ENCODE data around the gene EID2.

EID2 gene

DNA sequence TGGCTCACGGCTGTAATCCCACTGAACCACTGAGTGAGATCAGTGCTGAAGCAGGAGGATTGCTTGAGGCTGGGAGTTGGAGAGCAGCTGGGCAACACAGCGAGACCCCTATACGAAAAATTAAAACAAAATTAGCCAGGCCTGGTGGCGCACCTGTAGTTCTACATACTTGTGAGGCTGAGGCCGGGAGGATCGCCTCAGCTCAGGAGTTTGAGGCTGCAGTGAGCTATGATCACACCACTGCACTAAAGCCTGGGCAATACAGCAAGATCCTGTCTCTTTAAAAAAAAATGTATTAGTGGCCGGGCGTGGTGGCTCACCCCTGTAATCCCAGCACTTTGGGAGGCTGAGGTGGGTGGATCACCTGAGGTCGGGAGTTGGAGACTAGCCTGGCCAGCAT lies 31.3 kb downstream of the EID2 start:
- TF ChIP-seq, protein P1, sequence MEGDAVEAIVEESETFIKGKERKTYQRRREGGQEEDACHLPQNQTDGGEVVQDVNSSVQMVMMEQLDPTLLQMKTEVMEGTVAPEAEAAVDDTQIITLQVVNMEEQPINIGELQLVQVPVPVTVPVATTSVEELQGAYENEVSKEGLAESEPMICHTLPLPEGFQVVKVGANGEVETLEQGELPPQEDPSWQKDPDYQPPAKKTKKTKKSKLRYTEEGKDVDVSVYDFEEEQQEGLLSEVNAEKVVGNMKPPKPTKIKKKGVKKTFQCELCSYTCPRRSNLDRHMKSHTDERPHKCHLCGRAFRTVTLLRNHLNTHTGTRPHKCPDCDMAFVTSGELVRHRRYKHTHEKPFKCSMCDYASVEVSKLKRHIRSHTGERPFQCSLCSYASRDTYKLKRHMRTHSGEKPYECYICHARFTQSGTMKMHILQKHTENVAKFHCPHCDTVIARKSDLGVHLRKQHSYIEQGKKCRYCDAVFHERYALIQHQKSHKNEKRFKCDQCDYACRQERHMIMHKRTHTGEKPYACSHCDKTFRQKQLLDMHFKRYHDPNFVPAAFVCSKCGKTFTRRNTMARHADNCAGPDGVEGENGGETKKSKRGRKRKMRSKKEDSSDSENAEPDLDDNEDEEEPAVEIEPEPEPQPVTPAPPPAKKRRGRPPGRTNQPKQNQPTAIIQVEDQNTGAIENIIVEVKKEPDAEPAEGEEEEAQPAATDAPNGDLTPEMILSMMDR (IDR thresholded peaks at IDR 0.05; ENCODE audit: borderline replicate concordance, control extremely low read depth, extremely low read depth, insufficient read depth, missing control alignments): no peak
- DNase-seq (ENCODE audit: low spot score): no peak
- in situ Hi-C loops (cut with MboI; ENCODE audit: low sequenced_read_pairs, unreplicated experiment): no loop called here

DNA sequence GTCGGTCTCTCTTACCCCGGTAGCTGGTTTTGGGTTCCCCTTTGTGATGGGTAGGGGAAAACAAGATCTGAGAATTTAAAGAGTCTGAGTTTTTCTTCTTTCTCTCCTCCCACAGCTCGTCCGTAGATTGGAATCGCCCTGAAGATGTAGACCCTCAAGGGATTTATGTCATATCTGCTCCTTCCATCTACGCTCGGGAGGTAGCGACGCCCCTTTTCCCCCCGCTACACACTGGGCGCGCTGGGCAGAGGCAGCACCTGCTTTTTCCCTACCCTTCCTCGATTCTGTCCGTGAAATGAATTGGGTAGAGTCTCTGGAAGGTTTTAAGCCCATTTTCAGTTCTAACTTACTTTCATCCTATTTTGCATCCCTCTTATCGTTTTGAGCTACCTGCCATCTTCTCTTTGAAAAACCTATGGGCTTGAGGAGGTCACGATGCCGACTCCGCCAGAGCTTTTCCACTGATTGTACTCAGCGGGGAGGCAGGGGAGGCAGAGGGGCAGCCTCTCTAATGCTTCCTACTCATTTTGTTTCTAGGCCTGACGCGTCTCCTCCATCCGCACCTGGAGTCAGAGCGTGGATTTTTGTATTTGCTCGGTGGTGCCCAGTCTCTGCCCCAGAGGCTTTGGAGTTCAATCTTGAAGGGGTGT lies 32.1 kb downstream of the EID2 start:
- TF ChIP-seq, protein P1 (IDR thresholded peaks at IDR 0.05; ENCODE audit: borderline replicate concordance, control extremely low read depth, extremely low read depth, insufficient read depth, missing control alignments): no peak
- DNase-seq (ENCODE audit: low spot score): no peak
- in situ Hi-C loops (cut with MboI; ENCODE audit: low sequenced_read_pairs, unreplicated experiment): no loop called here

DNA sequence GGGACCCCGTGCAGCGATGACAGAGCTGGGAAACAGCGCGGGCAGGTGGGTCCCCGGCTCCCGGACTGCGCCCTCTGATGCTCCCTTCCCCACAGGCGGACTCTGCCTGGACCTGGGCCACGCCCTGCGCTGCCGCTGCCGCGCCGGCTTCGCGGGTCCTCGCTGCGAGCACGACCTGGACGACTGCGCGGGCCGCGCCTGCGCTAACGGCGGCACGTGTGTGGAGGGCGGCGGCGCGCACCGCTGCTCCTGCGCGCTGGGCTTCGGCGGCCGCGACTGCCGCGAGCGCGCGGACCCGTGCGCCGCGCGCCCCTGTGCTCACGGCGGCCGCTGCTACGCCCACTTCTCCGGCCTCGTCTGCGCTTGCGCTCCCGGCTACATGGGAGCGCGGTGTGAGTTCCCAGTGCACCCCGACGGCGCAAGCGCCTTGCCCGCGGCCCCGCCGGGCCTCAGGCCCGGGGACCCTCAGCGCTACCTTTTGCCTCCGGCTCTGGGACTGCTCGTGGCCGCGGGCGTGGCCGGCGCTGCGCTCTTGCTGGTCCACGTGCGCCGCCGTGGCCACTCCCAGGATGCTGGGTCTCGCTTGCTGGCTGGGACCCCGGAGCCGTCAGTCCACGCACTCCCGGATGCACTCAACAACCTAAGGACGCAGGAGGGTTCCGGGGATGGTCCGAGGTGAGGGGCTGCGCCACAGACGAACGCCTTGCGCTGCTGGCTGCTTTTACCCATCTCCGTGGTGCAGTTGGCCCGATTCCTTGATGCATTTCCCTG lies 32.8 kb downstream of the EID2 start:
- in situ Hi-C loops (cut with MboI; ENCODE audit: low sequenced_read_pairs, unreplicated experiment): no loop called here
- TF ChIP-seq, protein P1 (IDR thresholded peaks at IDR 0.05; ENCODE audit: borderline replicate concordance, control extremely low read depth, extremely low read depth, insufficient read depth, missing control alignments): no peak
- peak; percentile 92 for DNase-seq (ENCODE audit: low spot score)

DNA sequence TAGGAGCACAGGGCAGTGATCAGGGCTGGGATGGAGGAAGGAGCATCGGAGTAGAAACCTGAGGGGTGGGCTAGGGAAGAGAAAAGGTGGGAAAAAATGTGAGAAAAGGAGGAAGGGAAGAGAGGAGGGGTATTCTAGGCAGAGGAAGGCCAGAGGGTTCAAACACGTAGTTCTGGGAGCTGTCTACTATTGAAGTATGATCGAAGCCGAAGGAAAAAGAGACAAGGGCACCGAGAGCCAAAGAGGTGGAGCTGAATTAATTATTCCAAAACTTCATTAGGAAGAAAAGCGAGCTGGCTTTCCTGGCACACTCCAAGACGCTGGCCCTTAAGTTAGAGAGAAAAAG lies 33.4 kb downstream of the EID2 start:
- in situ Hi-C loops (cut with MboI; ENCODE audit: low sequenced_read_pairs, unreplicated experiment): no loop called here
- TF ChIP-seq, protein P1 (IDR thresholded peaks at IDR 0.05; ENCODE audit: borderline replicate concordance, control extremely low read depth, extremely low read depth, insufficient read depth, missing control alignments): no peak
- no peak for DNase-seq (ENCODE audit: low spot score)

DNA sequence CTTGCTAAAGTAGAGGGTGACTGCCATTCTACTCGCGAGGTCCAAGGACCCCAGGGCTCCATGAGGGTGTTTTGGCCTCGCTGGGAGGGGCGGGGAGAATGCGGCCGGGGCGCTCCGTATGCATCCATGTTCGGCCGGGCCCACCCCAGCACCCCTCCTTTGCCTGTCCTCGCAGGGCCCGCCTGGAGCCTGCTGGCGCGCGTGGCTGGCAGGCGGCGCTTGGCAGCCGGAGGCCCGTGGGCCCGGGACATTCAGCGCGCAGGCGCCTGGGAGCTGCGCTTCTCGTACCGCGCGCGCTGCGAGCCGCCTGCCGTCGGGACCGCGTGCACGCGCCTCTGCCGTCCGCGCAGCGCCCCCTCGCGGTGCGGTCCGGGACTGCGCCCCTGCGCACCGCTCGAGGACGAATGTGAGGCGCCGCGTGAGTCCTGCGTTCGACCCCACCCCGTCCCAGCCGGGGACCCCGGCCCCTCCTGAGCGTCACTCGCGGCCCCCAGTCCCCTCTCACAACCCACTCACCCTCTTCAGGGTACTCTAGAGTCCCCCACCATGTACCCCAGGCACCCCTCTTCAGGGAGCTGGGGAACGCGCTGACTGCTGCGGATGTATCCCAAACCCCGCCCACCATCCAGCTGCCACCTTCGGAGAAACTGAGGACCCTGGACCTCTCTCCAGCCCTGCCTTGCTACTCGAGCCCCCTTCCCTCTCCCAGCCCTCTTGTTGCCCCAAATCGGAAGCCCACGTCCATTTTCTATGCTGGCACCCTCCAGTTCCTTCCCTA lies 37.1 kb downstream of the EID2 start:
- in situ Hi-C loops (cut with MboI; ENCODE audit: low sequenced_read_pairs, unreplicated experiment): no loop called here
- TF ChIP-seq, protein P1 (IDR thresholded peaks at IDR 0.05; ENCODE audit: borderline replicate concordance, control extremely low read depth, extremely low read depth, insufficient read depth, missing control alignments): peak; percentile 92
- peak; percentile 91 for DNase-seq (ENCODE audit: low spot score)

DNA sequence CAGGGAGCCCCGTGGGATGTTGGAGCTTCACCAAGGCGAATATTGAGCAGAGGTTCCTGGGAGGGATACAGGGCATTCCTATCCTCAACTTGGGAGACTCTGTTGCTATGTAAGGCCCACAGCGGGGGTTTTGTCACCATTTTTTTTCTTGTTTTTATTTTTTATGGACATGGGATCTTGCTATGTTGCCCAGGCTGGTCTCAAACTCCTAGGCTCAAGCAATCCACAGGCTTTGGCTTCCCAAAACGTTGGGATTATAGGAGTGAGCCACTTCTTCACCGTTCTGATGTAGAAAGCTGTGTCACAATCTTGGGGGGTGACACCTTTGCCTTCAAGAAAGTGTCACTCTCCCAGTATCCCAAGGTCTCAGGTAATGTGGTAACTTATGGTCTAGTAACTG lies 38.6 kb downstream of the EID2 start:
- DNase-seq (ENCODE audit: low spot score): no peak
- TF ChIP-seq, protein P1 (IDR thresholded peaks at IDR 0.05; ENCODE audit: borderline replicate concordance, control extremely low read depth, extremely low read depth, insufficient read depth, missing control alignments): no peak
- in situ Hi-C loops (cut with MboI; ENCODE audit: low sequenced_read_pairs, unreplicated experiment): no loop called here
